HEK293T (cell line): Measurements from ENCODE around the gene ATP11A.

Experiments used
- CTCF ChIA-PET: fragments of 350-600 bp; formaldehyde crosslinking; extraction: SDS; loops from one replicate; lab custom pipeline; 2021; ENCODE audit warnings: antibody characterized with exemption, inconsistent platforms; lab: Yijun Ruan, JAX
- POLR2A ChIA-PET: fragments of 350-600 bp; formaldehyde crosslinking; extraction: SDS; loops from one replicate; lab custom pipeline; 2020; ENCODE audit warnings: antibody characterized with exemption, inconsistent platforms; lab: Yijun Ruan, JAX
- DNase-seq: peaks from one replicate; pipeline ENCODE4 v3.0.0; 2012; ENCODE audit warnings: mixed read lengths; ENCODE audit errors: extremely low spot score
- ARNT ChIP-seq: fragments of 450-650 bp; IDR thresholded peaks from 2 replicates; pipeline ENCODE4 v1.6.1; 2017; ENCODE audit warnings: mild to moderate bottlenecking
- BHLHE40 ChIP-seq: fragments of 450-650 bp; IDR thresholded peaks from 2 replicates; pipeline ENCODE4 v1.6.1; 2016; ENCODE audit warnings: mild to moderate bottlenecking, moderate library complexity, borderline replicate concordance
- CTBP1 ChIP-seq: fragments of 450-650 bp; IDR thresholded peaks from 2 replicates; pipeline ENCODE4 v1.6.1; 2016; ENCODE audit warnings: borderline replicate concordance
- ELF4 ChIP-seq: fragments of 450-650 bp; IDR thresholded peaks from 2 replicates; pipeline ENCODE4 v1.6.1; 2017; ENCODE audit warnings: antibody characterized with exemption
- FOXA1 ChIP-seq: fragments of 450-650 bp; IDR thresholded peaks from 2 replicates; pipeline ENCODE4 v1.6.1; 2016; ENCODE audit warnings: mild to moderate bottlenecking
- FOXK2 ChIP-seq: fragments of 450-650 bp; IDR thresholded peaks from 2 replicates; pipeline ENCODE4 v1.6.1; 2016; ENCODE audit warnings: mild to moderate bottlenecking
- FOXM1 ChIP-seq: fragments of 450-650 bp; IDR thresholded peaks from 2 replicates; pipeline ENCODE4 v1.6.1; 2017; ENCODE audit warnings: mild to moderate bottlenecking, borderline replicate concordance
- HDGF ChIP-seq: fragments of 450-650 bp; IDR thresholded peaks from 2 replicates; pipeline ENCODE4 v1.6.1; 2017; ENCODE audit warnings: antibody characterized with exemption, borderline replicate concordance
- L3MBTL2 ChIP-seq: fragments of 450-650 bp; conservative IDR thresholded peaks from 2 replicates; pipeline ENCODE4 v1.6.1; 2016; ENCODE audit warnings: mild to moderate bottlenecking
- LEF1 ChIP-seq: fragments of 450-650 bp; IDR thresholded peaks from 2 replicates; pipeline ENCODE4 v1.6.1; 2017; ENCODE audit warnings: mild to moderate bottlenecking, borderline replicate concordance
- NFRKB ChIP-seq: fragments of 450-650 bp; IDR thresholded peaks from 2 replicates; pipeline ENCODE4 v1.6.1; 2016; ENCODE audit warnings: mild to moderate bottlenecking, moderate library complexity
- SP1 ChIP-seq: fragments of 450-650 bp; IDR thresholded peaks from 2 replicates; pipeline ENCODE4 v1.6.1; 2017
- SUZ12 ChIP-seq: fragments of 450-650 bp; IDR thresholded peaks from 2 replicates; pipeline ENCODE4 v1.6.1; 2016; ENCODE audit warnings: mild to moderate bottlenecking
- TARDBP ChIP-seq: fragments of 450-650 bp; IDR thresholded peaks from 2 replicates; pipeline ENCODE4 v1.6.1; 2016
- ZNF384 ChIP-seq: fragments of 450-650 bp; IDR thresholded peaks from 2 replicates; pipeline ENCODE4 v1.6.1; 2016
- TF ChIP-seq, protein P1 (sequence below): fragments of 450-650 bp; IDR thresholded peaks from 2 replicates; pipeline ENCODE4 v1.6.1; 2016

Gene ATP11A

DNA sequence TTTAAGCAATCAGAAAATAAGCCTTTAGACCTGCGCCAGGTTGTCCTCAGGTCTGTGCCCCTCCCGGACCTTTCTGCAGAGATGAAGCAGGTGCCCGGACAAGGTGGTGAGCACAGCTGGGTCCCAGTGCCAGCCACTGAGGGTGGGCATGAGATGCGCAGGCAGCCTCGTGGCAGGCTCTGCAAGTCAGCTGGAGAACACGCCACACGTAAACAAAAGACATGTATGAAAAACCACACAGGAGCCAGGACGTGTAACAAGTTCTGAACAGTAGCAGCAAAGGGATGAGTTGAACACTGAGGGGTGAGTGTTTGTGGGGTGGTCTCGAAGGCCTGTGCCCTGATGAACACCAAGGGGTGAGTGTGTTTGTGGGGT lies 210.4 kb downstream of the ATP11A start:
- ChIA-PET CTCF (no interaction called here), POLR2A (no interaction called here)

DNA sequence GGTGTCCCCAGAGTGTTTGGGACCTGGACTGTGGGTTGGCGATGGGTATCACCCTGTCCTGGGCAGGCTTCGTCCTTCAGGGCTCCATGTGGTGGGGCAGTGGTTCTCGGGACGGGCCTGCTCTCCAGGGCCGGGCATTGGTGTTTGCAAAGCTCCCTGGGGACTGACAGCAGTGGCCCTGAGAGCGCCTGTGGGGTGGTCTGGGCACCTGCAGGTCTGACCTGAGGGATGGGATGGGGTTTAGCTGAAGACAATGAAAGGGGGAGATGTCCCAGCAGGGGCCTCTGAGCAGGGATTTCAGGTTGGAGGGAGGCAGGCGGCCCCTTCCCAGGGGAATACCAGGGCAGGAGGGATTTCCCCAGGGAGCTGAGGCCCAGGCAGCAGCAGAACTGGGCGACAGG lies 210.9 kb downstream of the ATP11A start:
- no peak for TF ChIP-seq FOXM1
- no peak for TF ChIP-seq NFRKB
- TF ChIP-seq, protein P1, sequence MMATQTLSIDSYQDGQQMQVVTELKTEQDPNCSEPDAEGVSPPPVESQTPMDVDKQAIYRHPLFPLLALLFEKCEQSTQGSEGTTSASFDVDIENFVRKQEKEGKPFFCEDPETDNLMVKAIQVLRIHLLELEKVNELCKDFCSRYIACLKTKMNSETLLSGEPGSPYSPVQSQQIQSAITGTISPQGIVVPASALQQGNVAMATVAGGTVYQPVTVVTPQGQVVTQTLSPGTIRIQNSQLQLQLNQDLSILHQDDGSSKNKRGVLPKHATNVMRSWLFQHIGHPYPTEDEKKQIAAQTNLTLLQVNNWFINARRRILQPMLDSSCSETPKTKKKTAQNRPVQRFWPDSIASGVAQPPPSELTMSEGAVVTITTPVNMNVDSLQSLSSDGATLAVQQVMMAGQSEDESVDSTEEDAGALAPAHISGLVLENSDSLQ = no peak
- TF ChIP-seq SP1 = no peak
- TF ChIP-seq FOXA1 = no peak
- no peak for TF ChIP-seq FOXK2
- no peak for TF ChIP-seq TARDBP
- no peak for TF ChIP-seq BHLHE40
- no peak for TF ChIP-seq L3MBTL2
- no peak for TF ChIP-seq HDGF
- TF ChIP-seq CTBP1 = no peak
- TF ChIP-seq ARNT = no peak
- TF ChIP-seq ELF4 = no peak
- no peak for TF ChIP-seq SUZ12
- no peak for TF ChIP-seq ZNF384
- no peak for TF ChIP-seq LEF1
- CTCF ChIA-PET = no interaction called here
- DNase-seq = no peak
- POLR2A ChIA-PET = no interaction called here

More for the DNA sequence above, 210.4 kb downstream of the ATP11A start:
- DNase-seq = no peak
- no peak for TF ChIP-seq TARDBP
- TF ChIP-seq HDGF = no peak
- TF ChIP-seq ZNF384 = no peak
- no peak for TF ChIP-seq BHLHE40
- no peak for TF ChIP-seq FOXA1
- TF ChIP-seq SUZ12 = no peak
- TF ChIP-seq, protein P1 = no peak
- TF ChIP-seq L3MBTL2 = no peak
- no peak for TF ChIP-seq FOXK2
- TF ChIP-seq ARNT = no peak
- no peak for TF ChIP-seq LEF1
- no peak for TF ChIP-seq NFRKB
- TF ChIP-seq ELF4 = no peak
- TF ChIP-seq SP1 = no peak
- TF ChIP-seq FOXM1 = no peak
- TF ChIP-seq CTBP1 = no peak

DNA sequence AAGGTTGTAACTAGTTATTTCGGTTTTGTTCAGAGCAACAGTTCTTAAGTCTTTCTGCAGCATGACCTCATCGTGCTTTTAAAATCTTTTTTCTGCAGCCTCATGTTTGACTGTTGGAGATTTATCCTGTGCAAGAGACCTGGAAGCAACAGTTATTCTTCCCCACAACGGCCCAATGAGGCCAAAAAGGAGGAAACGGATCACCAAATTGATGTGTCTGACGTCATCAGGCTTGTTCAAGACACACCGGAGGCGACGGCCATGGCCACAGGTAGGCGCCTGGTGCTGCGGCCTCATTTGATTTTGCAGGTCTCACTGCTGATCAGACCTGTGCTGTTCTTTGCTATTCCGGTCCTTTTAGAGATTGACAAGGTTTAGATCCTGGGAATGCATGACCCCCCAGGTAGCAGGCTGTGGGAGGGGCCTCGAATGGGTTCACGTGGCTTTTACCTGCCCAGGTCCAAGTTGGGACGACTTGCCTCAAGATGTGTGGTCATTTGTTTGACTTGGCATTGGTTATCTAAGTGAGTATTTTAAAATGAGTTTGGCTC lies 212.3 kb downstream of the ATP11A start:
- POLR2A ChIA-PET = no interaction called here
- CTCF ChIA-PET = no interaction called here
- DNase-seq = no peak
- TF ChIP-seq ARNT (no peak), L3MBTL2 (no peak), SP1 (no peak), FOXM1 (no peak), ELF4 (no peak), SUZ12 (no peak), HDGF (no peak), CTBP1 (no peak), NFRKB (no peak), FOXA1 (no peak)

DNA sequence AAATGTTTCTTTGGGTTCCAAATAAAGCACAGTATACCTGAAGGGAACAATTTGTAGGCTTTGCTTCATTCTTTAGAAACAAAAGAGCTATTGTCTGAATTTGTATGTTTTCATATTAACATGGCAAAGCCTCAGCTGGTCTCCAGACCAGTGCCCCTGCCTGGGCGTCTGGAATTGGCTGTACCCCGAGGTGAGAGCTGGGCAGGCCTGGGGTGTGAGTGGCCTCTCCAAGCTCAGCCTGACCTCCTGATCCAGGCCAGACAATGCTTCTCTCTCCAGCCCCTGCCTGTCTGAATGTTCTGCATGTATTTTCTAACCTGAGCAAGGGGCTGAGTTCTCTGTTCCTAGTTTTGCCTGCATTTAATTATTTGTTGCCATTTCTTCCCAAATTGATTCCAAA lies 212.8 kb downstream of the ATP11A start:
- no peak for DNase-seq
- ChIA-PET CTCF (no interaction called here), POLR2A (no interaction called here)
- TF ChIP-seq FOXA1 (no peak), L3MBTL2 (no peak), BHLHE40 (no peak), ZNF384 (no peak), HDGF (no peak)
- TF ChIP-seq, protein P1 = no peak

DNA sequence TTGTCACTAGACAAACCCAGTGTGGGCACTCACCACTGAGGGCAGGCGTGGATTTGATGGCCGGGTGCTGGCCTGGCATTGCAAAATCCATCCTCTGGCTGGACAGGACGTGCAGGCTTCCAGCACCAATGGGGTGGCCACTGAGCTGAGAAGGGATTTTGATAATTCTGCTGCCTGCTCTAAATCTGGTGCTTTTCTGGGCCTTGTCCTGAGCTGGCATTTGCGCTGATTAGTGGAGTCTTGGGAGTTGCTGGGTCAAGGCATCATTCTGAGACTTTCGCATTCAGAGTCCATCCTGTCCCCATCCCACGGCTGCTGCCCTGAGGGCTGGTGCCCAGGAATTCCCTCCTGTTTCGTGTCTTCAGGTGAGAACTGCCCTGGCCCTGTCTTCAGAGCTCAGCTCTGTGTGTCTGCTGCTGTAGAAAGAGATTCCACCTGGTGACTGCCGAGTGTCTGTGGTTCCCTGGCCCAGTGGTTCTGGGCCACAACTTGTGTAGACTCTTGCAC lies 213.3 kb downstream of the ATP11A start:
- ChIA-PET CTCF (no interaction called here), POLR2A (no interaction called here)
- TF ChIP-seq TARDBP (no peak), NFRKB (no peak), HDGF (no peak), ELF4 (no peak), LEF1 (no peak), SUZ12 (no peak), SP1 (no peak), FOXA1 (no peak), ARNT (no peak), FOXK2 (no peak), BHLHE40 (no peak), FOXM1 (no peak), L3MBTL2 (no peak)
- TF ChIP-seq, protein P1 = no peak
- no peak for DNase-seq
